Measurements from ENCODE around the gene DAPK3. TPM values are rescaled to one million over a fixed set of nuclear protein-coding genes. Genes with fewer than 3 reads are reported as not detected.

Gene DAPK3
- total RNA-seq, 4 donors from 2014 or later: 38.2 to 60.4 (median 45.9) TPM

DNA sequence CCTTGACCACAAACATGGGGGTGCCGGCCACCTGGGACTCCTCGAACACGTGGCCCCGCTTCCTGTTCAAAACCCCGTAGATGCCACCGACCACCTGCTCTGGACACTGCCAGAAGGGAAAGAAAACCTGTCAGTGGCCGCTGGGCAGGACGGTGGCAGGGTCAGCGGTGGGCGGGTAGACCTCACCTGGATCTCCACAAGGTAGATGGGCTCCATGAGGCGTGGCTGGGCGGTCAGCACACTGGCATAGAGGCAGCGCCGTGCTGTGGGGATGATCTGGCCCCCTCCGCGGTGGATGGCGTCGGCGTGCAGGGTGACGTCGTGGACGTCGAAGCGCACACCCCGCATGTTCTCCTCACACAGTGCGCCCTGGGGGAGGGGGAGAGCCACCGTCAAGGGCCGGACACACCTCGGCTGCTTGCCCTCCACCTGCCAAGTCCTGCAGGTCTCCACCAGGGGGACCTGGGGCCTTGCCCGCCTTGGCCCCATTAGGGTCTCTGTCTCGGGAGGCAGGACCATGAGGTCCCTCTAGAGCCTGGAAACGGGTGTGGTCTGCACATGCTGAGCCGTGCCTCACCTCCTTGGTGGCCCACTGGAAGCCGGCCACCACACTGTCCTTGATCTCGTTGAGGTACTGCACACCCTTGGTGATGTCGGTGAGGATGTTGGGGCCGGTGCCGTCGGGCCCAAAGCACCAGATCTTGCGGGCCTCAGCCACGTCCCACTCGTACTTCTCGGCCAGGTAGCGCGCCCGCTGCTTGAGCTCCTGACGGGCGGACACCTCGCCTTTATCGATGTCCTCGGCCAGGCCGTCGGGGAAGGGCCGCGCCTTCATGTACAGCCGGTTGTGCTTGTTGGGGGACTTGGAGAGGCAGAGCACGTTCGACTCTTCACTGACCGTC, 6.6 kb upstream of the DAPK3 start:
- H3K36me3 ChIP-seq: peaks cover 67 to 81% (median 71%) of the 10 kb centered on the region in 3 donors
- intact Hi-C loops (cut with DNase I): no loop called here

DNA sequence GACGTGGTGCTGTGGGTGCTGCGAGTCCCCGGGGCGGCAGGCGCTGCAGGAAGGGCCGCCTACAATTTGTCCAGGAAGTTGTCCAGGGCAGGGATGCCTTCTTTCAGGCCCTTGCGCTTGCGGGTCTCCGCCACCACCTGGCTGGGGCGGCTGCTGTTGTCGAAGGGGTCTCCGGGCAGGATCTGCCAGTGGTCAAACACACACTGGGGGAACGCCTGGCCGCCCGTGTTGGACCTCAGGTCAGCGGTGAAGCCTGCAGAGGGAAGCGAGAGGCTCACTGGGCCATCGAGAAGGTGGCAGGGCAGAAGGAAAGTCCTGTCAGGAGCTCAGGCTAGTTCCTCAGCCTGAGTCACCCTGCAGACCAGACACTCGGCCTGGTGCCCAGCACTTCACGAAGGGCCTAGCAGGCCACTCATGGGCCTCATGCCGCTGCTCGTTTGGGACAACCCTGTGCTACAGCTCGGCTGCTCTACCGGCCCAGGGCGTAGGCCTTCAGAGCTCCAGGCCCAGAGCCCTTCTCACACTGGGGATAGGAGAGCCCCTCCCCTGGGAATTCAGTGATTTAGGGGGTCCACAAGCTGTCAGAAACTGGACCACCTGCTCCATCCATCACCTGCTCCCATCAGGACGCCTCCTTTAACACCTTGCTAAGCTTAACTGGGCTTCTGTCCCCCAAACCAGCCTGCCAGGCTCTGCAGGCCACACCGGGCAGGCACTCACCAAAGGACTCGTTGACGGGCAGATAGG, 5.8 kb upstream of the DAPK3 start:
- Histone ChIP-seq H3K4me1 (peaks cover under 1 to 55% (median 5%) of the 10 kb centered on the region in 3 donors), H3K9me3 (no peaks in the 10 kb centered on the region), H3K27ac (peak overlapping the region in 1 of 4 donors; percentile 39), H3K27me3 (no peaks in the 10 kb centered on the region), H3K4me3 (no peak overlapping the region), H3K36me3 (peaks cover 58 to 73% (median 62%) of the 10 kb centered on the region in 3 donors)
- TF ChIP-seq, protein P1, sequence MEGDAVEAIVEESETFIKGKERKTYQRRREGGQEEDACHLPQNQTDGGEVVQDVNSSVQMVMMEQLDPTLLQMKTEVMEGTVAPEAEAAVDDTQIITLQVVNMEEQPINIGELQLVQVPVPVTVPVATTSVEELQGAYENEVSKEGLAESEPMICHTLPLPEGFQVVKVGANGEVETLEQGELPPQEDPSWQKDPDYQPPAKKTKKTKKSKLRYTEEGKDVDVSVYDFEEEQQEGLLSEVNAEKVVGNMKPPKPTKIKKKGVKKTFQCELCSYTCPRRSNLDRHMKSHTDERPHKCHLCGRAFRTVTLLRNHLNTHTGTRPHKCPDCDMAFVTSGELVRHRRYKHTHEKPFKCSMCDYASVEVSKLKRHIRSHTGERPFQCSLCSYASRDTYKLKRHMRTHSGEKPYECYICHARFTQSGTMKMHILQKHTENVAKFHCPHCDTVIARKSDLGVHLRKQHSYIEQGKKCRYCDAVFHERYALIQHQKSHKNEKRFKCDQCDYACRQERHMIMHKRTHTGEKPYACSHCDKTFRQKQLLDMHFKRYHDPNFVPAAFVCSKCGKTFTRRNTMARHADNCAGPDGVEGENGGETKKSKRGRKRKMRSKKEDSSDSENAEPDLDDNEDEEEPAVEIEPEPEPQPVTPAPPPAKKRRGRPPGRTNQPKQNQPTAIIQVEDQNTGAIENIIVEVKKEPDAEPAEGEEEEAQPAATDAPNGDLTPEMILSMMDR (IDR thresholded peaks at IDR 0.05): no peak
- TF ChIP-seq POLR2A (IDR thresholded peaks at IDR 0.05): no peak
- WGBS, 2 donors: 87 to 95% methylated on average over 4 to 10 of the region's 29 CpGs
- intact Hi-C loops (cut with DNase I): no loop called here
- DNase-seq: no peak

More for the DNA sequence above, 6.6 kb upstream of the DAPK3 start:
- Histone ChIP-seq H3K9me3 (no peaks in the 10 kb centered on the region), H3K27ac (peak overlapping the region in 1 of 4 donors; percentile 39), H3K4me1 (peaks cover 2 to 60% (median 5%) of the 10 kb centered on the region in 3 donors), H3K27me3 (no peaks in the 10 kb centered on the region), H3K4me3 (no peak overlapping the region)
- no peak for DNase-seq
- WGBS, 2 donors: 76 to 82% methylated on average over 13 to 21 of the region's 59 CpGs
- no peak for TF ChIP-seq POLR2A (IDR thresholded peaks at IDR 0.05)
- TF ChIP-seq, protein P1 (IDR thresholded peaks at IDR 0.05): peak in 2 of 6 experiments; percentile 11 to 36

DNA sequence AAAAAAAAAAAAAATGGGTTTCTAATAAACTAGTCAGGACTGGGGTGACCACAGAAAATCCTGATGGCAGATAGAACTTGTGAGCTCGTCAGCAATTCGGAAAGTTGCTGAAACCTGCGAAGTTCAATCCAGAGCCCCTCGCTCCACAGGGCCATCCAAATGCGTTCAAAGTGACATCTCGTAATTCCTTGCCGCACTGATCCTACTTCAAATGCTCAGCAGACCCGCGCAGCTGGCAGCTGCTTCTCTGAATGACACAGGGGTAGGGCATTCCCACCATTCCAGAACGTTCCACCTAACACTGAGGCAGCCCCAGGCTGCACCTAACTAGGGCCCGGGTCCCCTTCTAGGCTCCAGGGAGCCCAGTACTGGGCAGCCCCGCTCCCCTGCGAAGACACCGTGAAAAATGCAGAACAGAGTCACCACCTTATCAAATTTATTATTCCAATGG, 4.8 kb upstream of the DAPK3 start:
- no peak overlapping the region for H3K27ac ChIP-seq
- no peaks in the 10 kb centered on the region for H3K9me3 ChIP-seq
- H3K36me3 ChIP-seq: peaks cover 48 to 63% (median 52%) of the 10 kb centered on the region in 3 donors
- TF ChIP-seq POLR2A (IDR thresholded peaks at IDR 0.05): no peak
- TF ChIP-seq, protein P1 (IDR thresholded peaks at IDR 0.05): no peak
- no peak for DNase-seq
- H3K4me3 ChIP-seq: no peak overlapping the region
- peaks cover 4 to 50% (median 5%) of the 10 kb centered on the region in 3 donors for H3K4me1 ChIP-seq
- H3K27me3 ChIP-seq: no peaks in the 10 kb centered on the region
- intact Hi-C loops (cut with DNase I): no loop called here
- WGBS, 2 donors: 83 to 84% methylated on average over 11 to 14 of the region's 14 CpGs

DNA sequence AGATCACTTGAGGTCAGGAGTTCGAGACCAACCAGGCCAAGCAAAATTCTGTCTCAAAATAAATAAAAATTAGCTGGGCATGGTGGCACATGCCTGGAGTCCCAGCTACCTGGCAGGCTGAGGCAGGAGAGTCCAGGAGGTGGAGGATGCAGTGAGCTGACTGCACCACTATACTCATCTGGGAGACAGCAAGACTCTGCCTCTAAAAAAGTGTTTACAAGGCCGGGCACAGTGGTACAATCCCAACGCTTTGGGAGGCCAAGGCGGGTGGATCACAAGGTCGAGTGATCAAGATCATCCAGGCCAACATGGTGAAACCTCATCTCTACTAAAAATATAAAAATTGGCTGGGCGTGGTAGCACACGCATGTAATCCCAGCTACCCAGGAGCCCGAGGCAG, 4.2 kb upstream of the DAPK3 start:
- 66 to 68% methylated on average over 6 to 8 of the region's 8 CpGs for WGBS, 2 donors
- Histone ChIP-seq H3K9me3 (no peaks in the 10 kb centered on the region), H3K4me3 (no peak overlapping the region), H3K27ac (no peak overlapping the region), H3K36me3 (peaks cover 43 to 58% (median 47%) of the 10 kb centered on the region in 3 donors), H3K27me3 (no peaks in the 10 kb centered on the region), H3K4me1 (peaks cover 0 to 50% (median 6%) of the 10 kb centered on the region in 3 donors)
- intact Hi-C loops (cut with DNase I): no loop called here
- no peak for DNase-seq
- TF ChIP-seq, protein P1 (IDR thresholded peaks at IDR 0.05): no peak
- TF ChIP-seq POLR2A (IDR thresholded peaks at IDR 0.05): no peak

Data from esophagus squamous epithelium (tissue), 5 donors.